K562 (cell line): ENCODE data around the gene PSPC1. TPM values are rescaled to one million over a fixed set of nuclear protein-coding genes. Genes with fewer than 3 reads are reported as not detected.

Experiments
- ATAC-seq: fragments of 200-7000 bp; cut with Tn5 transposase; 3 replicates; pipeline ENCODE4 v1.9.1; 2020; ENCODE audit warnings: moderate library complexity
- BruUV-seq: library from RNA; stranded (reverse); fragments of 400-500 nt; replicated peaks from 2 replicates; lab custom pipeline; 2021; lab: Mats Ljungman, UMichigan
- CTCF ChIA-PET: fragments of 300-600 bp; formaldehyde crosslinking; extraction: SDS; loops from one replicate; lab custom pipeline; 2021; ENCODE audit warnings: low intra/inter-chr PET ratio; lab: Yijun Ruan, JAX
- POLR2A ChIA-PET: fragments of 300-600, 350-650 bp; sonication (Branson Sonifier 250); formaldehyde crosslinking; extraction: SDS; loops from one replicate; lab custom pipeline; 2021; ENCODE audit warnings: antibody characterized with exemption, inconsistent platforms; lab: Yijun Ruan, JAX
- DNase-seq, 4 experiments: peaks; one replicate each; pipeline versions ENCODE4 v3.0.0 to v3.0.0-alpha.2; 2011 to 2018; ENCODE audit warnings: low spot score in 3 of 4, mixed read lengths in 3 of 4; ENCODE audit errors: extremely low read depth in 1 of 4
- FAIRE-seq: peaks from 2 replicates; lab custom pipeline; 2011; peaks lifted over from hg19 to GRCh38; lab: Jason Lieb, UNC
- H2AFZ ChIP-seq: 2 replicates; pipeline ENCODE4 v1.6.0; 2011; ENCODE audit warnings: low read depth, low read length, control low read depth, inconsistent platforms
- H3K27ac ChIP-seq: fragments of 200-600 bp; 3 replicates; pipeline ENCODE4 v1.8.0; 2011; ENCODE audit warnings: low read depth, mild to moderate bottlenecking, control low read depth, inconsistent platforms, low read length, moderate library complexity, mixed read lengths; ENCODE audit errors: extremely low read depth
- H3K27me3 ChIP-seq, 2 experiments: fragments of 300-600 bp in 1 of 2; 2 replicates in 1 of 2; 3 replicates in 1 of 2; pipeline versions ENCODE4 v1.6.0 to v1.8.0; 2011; ENCODE audit warnings: inconsistent platforms in 2 of 2, low read length in 2 of 2, mild to moderate bottlenecking in 1 of 2, mixed read lengths in 1 of 2, moderate library complexity in 1 of 2; ENCODE audit not compliant: control insufficient read depth in 2 of 2, insufficient read depth in 2 of 2
- H3K36me3 ChIP-seq: fragments of 300-600 bp; 3 replicates; pipeline ENCODE4 v1.8.0; 2011; ENCODE audit warnings: mild to moderate bottlenecking, low read length, inconsistent platforms; ENCODE audit not compliant: control insufficient read depth, insufficient read depth
- H3K4me1 ChIP-seq, 2 experiments: fragments of 200-600 bp in 1 of 2; replicated peaks in 1 of 2; 2 replicates in 1 of 2; 3 replicates in 1 of 2; pipeline versions ENCODE4 v1.5.1 to v1.8.0; 2011; ENCODE audit warnings: inconsistent platforms in 2 of 2, low read length in 2 of 2, mild to moderate bottlenecking in 1 of 2, mixed read lengths in 1 of 2, moderate library complexity in 1 of 2; ENCODE audit not compliant: control insufficient read depth in 2 of 2, insufficient read depth in 2 of 2
- H3K4me2 ChIP-seq: 2 replicates; pipeline ENCODE4 v1.6.1; 2011; ENCODE audit warnings: low read length, control low read depth, inconsistent platforms, mixed read lengths; ENCODE audit not compliant: insufficient read depth
- H3K4me3 ChIP-seq: fragments of 200-600 bp; sonication (generic), shearing (Covaris generic); 2 replicates; pipeline ENCODE4 v1.5.1; 2016; ENCODE audit warnings: control low read depth, inconsistent platforms
- H3K79me2 ChIP-seq: fragments of 200-600 bp; 3 replicates; pipeline ENCODE4 v1.8.0; 2011; ENCODE audit warnings: low read length, inconsistent platforms; ENCODE audit not compliant: control insufficient read depth, insufficient read depth
- H3K9ac ChIP-seq, 2 experiments: 2 replicates each; pipeline versions ENCODE4 v1.6.0 to v1.6.1; 2011; ENCODE audit warnings: low read depth in 2 of 2, low read length in 2 of 2, control low read depth in 1 of 2, inconsistent platforms in 1 of 2, mild to moderate bottlenecking in 1 of 2, mixed read lengths in 1 of 2; ENCODE audit not compliant: insufficient read depth in 1 of 2
- H3K9me1 ChIP-seq: one replicate; pipeline ENCODE4 v1.6.0; 2011; ENCODE audit warnings: inconsistent platforms, mild to moderate bottlenecking, low read length, moderate library complexity; ENCODE audit not compliant: control insufficient read depth, insufficient read depth
- H3K9me3 ChIP-seq: replicated peaks from 2 replicates; pipeline ENCODE4 v1.5.1; 2011; ENCODE audit warnings: low read depth, low read length, inconsistent platforms; ENCODE audit not compliant: control insufficient read depth, insufficient read depth
- H4K20me1 ChIP-seq: replicated peaks from 2 replicates; pipeline ENCODE4 v1.6.1; 2011; ENCODE audit warnings: low read length, inconsistent platforms, mixed read lengths; ENCODE audit not compliant: control insufficient read depth, insufficient read depth
- CBFA2T3 ChIP-seq: fragments of 450-650 bp; IDR thresholded peaks from 2 replicates; pipeline ENCODE4 v1.6.1; 2017
- GATA2 ChIP-seq: sonication (generic); formaldehyde crosslinking; IDR thresholded peaks from 2 replicates; pipeline ENCODE4 v1.4.0; 2020; ENCODE audit warnings: mild to moderate bottlenecking, missing genetic modification reagents
- HBP1 ChIP-seq: fragments of 450-650 bp; formaldehyde crosslinking; IDR thresholded peaks from 2 replicates; pipeline ENCODE4 v1.4.0; 2022; ENCODE audit warnings: missing genetic modification characterization
- MLLT1 ChIP-seq, 2 experiments: fragments of 450-650 bp; IDR thresholded peaks; 2 replicates each; pipeline ENCODE4 v1.6.1; 2016
- MTA2 ChIP-seq: fragments of 450-650 bp; IDR thresholded peaks from 2 replicates; pipeline ENCODE4 v1.6.1; 2016; ENCODE audit warnings: low read depth
- MYNN ChIP-seq, 2 experiments: sonication (generic); formaldehyde crosslinking in 1 of 2; IDR thresholded peaks; 2 replicates each; pipeline versions ENCODE4 v1.5.0 to v1.6.1; 2016 to 2020; ENCODE audit warnings: antibody characterized with exemption in 1 of 2, missing genetic modification reagents in 1 of 2
- SIN3A ChIP-seq, 2 experiments: fragments of 150-350 bp in 1 of 2; IDR thresholded peaks; 2 replicates each; pipeline ENCODE4 v1.6.1; 2011 to 2016; ENCODE audit warnings: borderline replicate concordance in 2 of 2, low read depth in 2 of 2, low read length in 2 of 2, mild to moderate bottlenecking in 2 of 2, moderate library complexity in 2 of 2; ENCODE audit not compliant: control insufficient read depth in 1 of 2
- ZC3H8 ChIP-seq: fragments of 450-650 bp; IDR thresholded peaks from 2 replicates; pipeline ENCODE4 v1.6.1; 2017
- ZNF124 ChIP-seq: sonication (generic); formaldehyde crosslinking; IDR thresholded peaks from 2 replicates; pipeline ENCODE4 v1.8.1; 2022; ENCODE audit warnings: missing genetic modification reagents
- ZNF584 ChIP-seq: fragments of 200-800 bp; sonication (Bioruptor generic); IDR thresholded peaks from 2 replicates; pipeline ENCODE4 v1.6.1; 2016; ENCODE audit warnings: low read depth, mild to moderate bottlenecking, missing genetic modification characterization, missing compliant biosample characterization
- ZNF668 ChIP-seq: fragments of 250-450 bp; sonication (Bioruptor Pico); IDR thresholded peaks from 2 replicates; pipeline ENCODE4 v1.8.0; 2022; ENCODE audit warnings: mild to moderate bottlenecking, inconsistent platforms
- WGBS: fragments of 100-300 bp; shearing (Covaris generic); methylation state at CpG from one replicate; pipeline ENCODE4 v1.1.6; 2016; ENCODE audit warnings: low coverage, mixed read lengths; ENCODE audit not compliant: insufficient coverage; ENCODE audit errors: missing lambda C conversion rate; 5-methylcytosine and 5-hydroxymethylcytosine counted together
- in situ Hi-C: fragments of 300-500 bp; cut with MboI; formaldehyde crosslinking; loops from 4 replicates; pipeline ENCODE4 v1.15.0; 2018; ENCODE audit warnings: inconsistent platforms, mixed read lengths
- intact Hi-C: fragments of 100-400 bp; cut with micrococcal nuclease; formaldehyde crosslinking; loops from 2 replicates; pipeline ENCODE4 v1.14.2; 2022
- polyA plus RNA-seq, 8 experiments: library from polyadenylated mRNA; depleted of rRNA in 4 of 8; stranded (reverse) in 5 of 8; unstranded in 3 of 8; fragments of >200 nt; fragmentation: Nextera tagmentation in 2 of 8; fragmentation: Illumina TruSeq in 1 of 8; extraction: Ambion mirVana in 2 of 8; extraction: Trizol in 1 of 8; gene quantifications; 2 replicates each; pipeline versions ENCODE4 v1.2.1 to v1.2.3, GENCODE V29; 2011 to 2014; ENCODE audit warnings: inconsistent platforms in 1 of 8, missing spikeins in 1 of 8
- total RNA-seq, 7 experiments: library from RNA; depleted of rRNA in 6 of 7; stranded (reverse); fragments of >200 nt in 6 of 7; fragmentation: Illumina TruSeq in 2 of 7; extraction: Trizol in 2 of 7; gene quantifications; 2 replicates each; pipeline versions ENCODE4 v1.2.1 to v1.2.3, GENCODE V29; 2011 to 2021; ENCODE audit warnings: low replicate concordance in 1 of 7

The PSPC1 gene
- total and polyA plus RNA-seq, 9 of the 15 experiments (the other 6 are each of a cell fraction or from before 2014, with no cell fraction given): 8.6 to 60.4 (median 42.4) TPM

- peak in 1 of 4 experiments; percentile 7 for DNase-seq
- Histone ChIP-seq H3K4me2 (no peak overlapping the region), H3K4me3 (no peak overlapping the region), H3K79me2 (no peaks in the 10 kb centered on the region), H2AFZ (no peak overlapping the region), H3K9me3 (no peaks in the 10 kb centered on the region), H3K4me1 (no peaks in the 10 kb centered on the region), H3K27ac (no peak overlapping the region), H3K9me1 (no peaks in the 10 kb centered on the region), H3K27me3 (no peaks in the 10 kb centered on the region), H4K20me1 (no peaks in the 10 kb centered on the region), H3K9ac (no peak overlapping the region), H3K36me3 (no peaks in the 10 kb centered on the region)
- no peak for ATAC-seq
- ChIA-PET CTCF (no interaction called here), POLR2A (interaction anchor here (0.9 kb wide), 1 partner anchor 9 kb away, joined by 3 read pairs; the partner anchor contains the start of gene PSPC1)
- TF ChIP-seq ZNF124 (CRISPR knock-in tag) (no peak), CBFA2T3 (peak; percentile 42; the same call in 1 of the 2 replicates)
- no TSS peak for BruUV-seq
- intact Hi-C loops (no loop called here), in situ Hi-C loops (no loop called here)
- no peak for FAIRE-seq
- WGBS: 16% methylated on average over 4 of the region's 7 CpGs
Measured at GRCh38 chr13:19791953-19792537, 9.3 kb upstream of the PSPC1 start.

GRCh38 chr13:19782049-19782726, 557 bp downstream of the PSPC1 start:
- H3K4me2 ChIP-seq: peak overlapping the region; percentile 87
- no peaks in the 10 kb centered on the region for H4K20me1 ChIP-seq
- WGBS: 1% methylated on average over 47 of the region's 77 CpGs
- H3K4me1 ChIP-seq: peaks cover 3 to 5% of the 10 kb centered on the region in 2 experiments; a peak in 3 of 5 replicates
- no peaks in the 10 kb centered on the region for H3K27me3 ChIP-seq
- H3K79me2 ChIP-seq: peaks cover 31% of the 10 kb centered on the region
- H3K4me3 ChIP-seq: peak overlapping the region; percentile 90
- no peaks in the 10 kb centered on the region for H3K9me3 ChIP-seq
- no peaks in the 10 kb centered on the region for H3K9me1 ChIP-seq
- H2AFZ ChIP-seq: peak overlapping the region; percentile 93
- BruUV-seq: TSS peak; percentile 93
- FAIRE-seq (no peak), ATAC-seq (peak; percentile 76), DNase-seq (peak; percentile 9 to 37 (median 18))
- ChIA-PET POLR2A (interaction anchor here (1.2 to 1.7 kb wide), 3 partner anchors 11 to 23 kb away, joined by 3 to 11 read pairs (median 8); no protein-coding TSS in a partner anchor), CTCF (no interaction called here)
- peak overlapping the region; percentile 95 for H3K27ac ChIP-seq
- peaks cover 2% of the 10 kb centered on the region; the same call in 1 of the 3 replicates for H3K36me3 ChIP-seq
- intact Hi-C loops: loop anchor here (10.0 kb wide), 1 partner anchor 83 kb away; the partner anchor contains the start of gene ZMYM5
- in situ Hi-C loops: no loop called here
- peak overlapping the region; percentile 94 to 95 for H3K9ac ChIP-seq
- TF ChIP-seq ZC3H8: no peak
- TF ChIP-seq HBP1: no peak
- no peak for TF ChIP-seq MYNN (IDR thresholded peaks at IDR 0.05)
- no peak for TF ChIP-seq MYNN (CRISPR knock-in tag; IDR thresholded peaks at IDR 0.05)
- 0 out of 4 replicates have a peak, but pooled peaks of 1 of the 2 experiments have one; percentile 65 for TF ChIP-seq MLLT1 (IDR thresholded peaks at IDR 0.05)
- TF ChIP-seq GATA2 (CRISPR knock-in tag): no peak
- no peak for TF ChIP-seq ZNF584 (CRISPR knock-in tag)
- no peak for TF ChIP-seq ZNF668
- TF ChIP-seq MTA2: no peak
- TF ChIP-seq SIN3A (IDR thresholded peaks at IDR 0.05; ENCODE audit: borderline replicate concordance in 2 of 2, control insufficient read depth in 1 of 2, low read depth in 2 of 2, low read length in 2 of 2): peak; percentile 2 to 20; a peak in 1 of 4 replicates
